ENCODE measurements around the gene PRRX2. TPM values are rescaled to one million over a fixed set of nuclear protein-coding genes. Genes with fewer than 3 reads are reported as not detected.

Gene PRRX2
- total RNA-seq, 2 donors from 2014 or later: 1.0 TPM; not detected in 1

GRCh38 chr9:129671065-129671464, 5.6 kb downstream of the PRRX2 start:
- no peak overlapping the region for H3K4me3 ChIP-seq
- H3K36me3 ChIP-seq (replicated peaks in 1 of 2; ENCODE audit: insufficient read depth in 1 of 2, low read depth in 2 of 2): no peaks in the 10 kb centered on the region
- no peak for DNase-seq
- no peak overlapping the region for H3K27ac ChIP-seq
- TF ChIP-seq POLR2A (IDR thresholded peaks at IDR 0.05): no peak
- no peak for TF ChIP-seq CTCF (IDR thresholded peaks at IDR 0.05)
- no peak for ATAC-seq
- intact Hi-C loops (cut with DNase I): no loop called here
- no peaks in the 10 kb centered on the region for H3K9me3 ChIP-seq
- H3K4me1 ChIP-seq: no peaks in the 10 kb centered on the region
- H3K27me3 ChIP-seq: no peaks in the 10 kb centered on the region
- WGBS, 2 donors: 73 to 83% methylated on average over 7 to 8 of the region's 9 CpGs

- ATAC-seq: no peak
- no peaks in the 10 kb centered on the region for H3K4me1 ChIP-seq
- DNase-seq: no peak
- H3K27ac ChIP-seq: no peak overlapping the region
- no peaks in the 10 kb centered on the region for H3K9me3 ChIP-seq
- H3K27me3 ChIP-seq: no peaks in the 10 kb centered on the region
- TF ChIP-seq CTCF (IDR thresholded peaks at IDR 0.05) (no peak), POLR2A (IDR thresholded peaks at IDR 0.05) (no peak)
- intact Hi-C loops (cut with DNase I): no loop called here
- H3K36me3 ChIP-seq (replicated peaks in 1 of 2; ENCODE audit: insufficient read depth in 1 of 2, low read depth in 2 of 2): no peaks in the 10 kb centered on the region
- no peak overlapping the region for H3K4me3 ChIP-seq
- 74% methylated on average over 7 of the region's 7 CpGs; no CpG with 5 or more reads in 1 of the 2 donors for WGBS, 2 donors
These were observed 6.1 kb downstream of the PRRX2 start for GRCh38 chr9:129671519-129671918.

- Histone ChIP-seq H3K4me1 (no peaks in the 10 kb centered on the region), H3K27ac (no peak overlapping the region), H3K36me3 (replicated peaks in 1 of 2; ENCODE audit: insufficient read depth in 1 of 2, low read depth in 2 of 2) (no peaks in the 10 kb centered on the region), H3K27me3 (no peaks in the 10 kb centered on the region), H3K9me3 (no peaks in the 10 kb centered on the region), H3K4me3 (no peak overlapping the region)
- DNase-seq (no peak), ATAC-seq (no peak)
- TF ChIP-seq POLR2A (IDR thresholded peaks at IDR 0.05) (no peak), CTCF (IDR thresholded peaks at IDR 0.05) (no peak)
- intact Hi-C loops (cut with DNase I): no loop called here
- WGBS, 2 donors: 69 to 75% methylated on average over 8 of the region's 8 CpGs
These were observed 7.3 kb downstream of the PRRX2 start for GRCh38 chr9:129672702-129673101.

- Histone ChIP-seq H3K4me3 (no peak overlapping the region), H3K4me1 (no peaks in the 10 kb centered on the region), H3K27ac (no peak overlapping the region), H3K36me3 (replicated peaks in 1 of 2; ENCODE audit: insufficient read depth in 1 of 2, low read depth in 2 of 2) (no peaks in the 10 kb centered on the region), H3K27me3 (no peaks in the 10 kb centered on the region), H3K9me3 (no peaks in the 10 kb centered on the region)
- no peak for ATAC-seq
- no peak for DNase-seq
- WGBS, 2 donors: 30 to 55% methylated on average over 9 to 12 of the region's 12 CpGs
- TF ChIP-seq POLR2A (IDR thresholded peaks at IDR 0.05) (no peak), CTCF (IDR thresholded peaks at IDR 0.05) (no peak)
- intact Hi-C loops (cut with DNase I): no loop called here
These were observed 8.2 kb downstream of the PRRX2 start for GRCh38 chr9:129673602-129674001.

- no peaks in the 10 kb centered on the region for H3K36me3 ChIP-seq (replicated peaks in 1 of 2; ENCODE audit: insufficient read depth in 1 of 2, low read depth in 2 of 2)
- no peak for ATAC-seq
- H3K27ac ChIP-seq: no peak overlapping the region
- no peaks in the 10 kb centered on the region for H3K9me3 ChIP-seq
- WGBS, 2 donors: 44 to 72% methylated on average over 5 to 7 of the region's 7 CpGs
- no peak overlapping the region for H3K4me3 ChIP-seq
- H3K4me1 ChIP-seq: no peaks in the 10 kb centered on the region
- intact Hi-C loops (cut with DNase I): no loop called here
- no peak for TF ChIP-seq CTCF (IDR thresholded peaks at IDR 0.05)
- no peak for TF ChIP-seq POLR2A (IDR thresholded peaks at IDR 0.05)
- DNase-seq: no peak
- H3K27me3 ChIP-seq: no peaks in the 10 kb centered on the region
These were observed 8.8 kb downstream of the PRRX2 start for GRCh38 chr9:129674229-129674628.
